ACC112 (cell line): ENCODE data around the gene NME3.

Source experiments
- H2AFZ ChIP-seq: fragments of 200-600 bp; sonication (generic); one replicate; pipeline ENCODE4 v1.6.0; 2017; ENCODE audit warnings: antibody characterized with exemption, low read length; ENCODE audit not compliant: unreplicated experiment
- H3K27ac ChIP-seq: fragments of 200-600 bp; sonication (generic); 2 replicates; pipeline ENCODE4 v1.5.1; 2014; ENCODE audit warnings: low read depth, mild to moderate bottlenecking, antibody characterized with exemption, low read length, moderate library complexity
- H3K27me3 ChIP-seq: fragments of 200-600 bp; sonication (generic); 2 replicates; pipeline ENCODE4 v1.6.1; 2014; ENCODE audit warnings: mild to moderate bottlenecking, antibody characterized with exemption, low read length, moderate library complexity, mixed read lengths; ENCODE audit not compliant: insufficient read depth
- H3K36me3 ChIP-seq: fragments of 200-600 bp; sonication (generic); 2 replicates; pipeline ENCODE4 v1.6.1; 2016; ENCODE audit warnings: mild to moderate bottlenecking, antibody characterized with exemption, low read length, moderate library complexity, mixed read lengths; ENCODE audit not compliant: insufficient read depth
- H3K4me1 ChIP-seq: fragments of 200-600 bp; sonication (generic); one replicate; pipeline ENCODE4 v1.6.1; 2016; ENCODE audit warnings: low read length, mixed read lengths; ENCODE audit not compliant: insufficient read depth, unreplicated experiment, control insufficient read depth
- H3K4me3 ChIP-seq: fragments of 200-600 bp; sonication (generic); 2 replicates; pipeline ENCODE4 v1.5.1; 2014; ENCODE audit warnings: mild to moderate bottlenecking, low read depth, low read length
- H3K79me2 ChIP-seq: fragments of 200-600 bp; sonication (generic); one replicate; pipeline ENCODE4 v1.6.0; 2016; ENCODE audit warnings: low read length; ENCODE audit not compliant: control insufficient read depth, unreplicated experiment, insufficient read depth

NME3 gene

DNA sequence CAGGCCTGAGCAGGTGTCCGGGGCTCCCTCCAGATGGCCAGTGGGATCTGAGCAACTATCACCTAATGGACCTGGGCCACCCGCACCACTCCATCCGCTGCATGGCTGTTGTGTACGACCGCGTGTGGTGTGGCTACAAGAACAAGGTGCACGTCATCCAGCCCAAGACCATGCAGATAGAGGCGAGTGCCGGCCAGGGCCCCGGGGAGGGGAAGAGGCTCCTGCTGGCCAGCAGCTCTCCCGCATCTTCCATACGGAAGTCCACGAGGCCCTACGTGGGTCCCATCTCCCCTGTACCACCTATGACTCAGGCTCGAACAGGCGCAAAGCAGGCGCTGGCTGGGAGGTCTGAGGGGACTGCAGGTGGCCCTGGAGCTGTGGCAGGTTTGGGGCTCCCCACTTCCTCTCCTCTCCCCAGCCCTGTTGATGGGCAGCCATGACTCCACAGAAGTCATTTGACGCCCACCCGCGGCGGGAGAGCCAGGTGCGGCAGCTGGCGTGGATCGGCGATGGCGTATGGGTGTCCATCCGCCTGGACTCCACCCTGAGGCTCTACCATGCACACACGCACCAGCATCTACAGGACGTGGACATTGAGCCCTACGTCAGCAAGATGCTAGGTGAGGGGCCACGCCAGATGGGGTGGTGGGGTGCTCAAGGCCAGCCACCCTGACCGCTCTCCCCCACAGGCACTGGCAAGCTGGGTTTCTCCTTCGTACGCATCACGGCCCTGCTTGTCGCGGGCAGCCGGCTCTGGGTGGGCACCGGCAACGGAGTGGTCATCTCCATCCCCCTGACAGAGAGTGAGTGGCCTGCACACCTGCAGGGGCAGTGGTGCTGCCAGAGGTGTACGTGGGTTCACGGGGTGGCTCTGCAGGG, 4.0 kb downstream of the NME3 start:
- Histone ChIP-seq H3K4me3 (no peak overlapping the region), H3K36me3 (peaks cover 10% of the 10 kb centered on the region; the same call in 1 of the 2 replicates), H3K4me1 (peaks cover 9% of the 10 kb centered on the region)

GRCh38 chr16:1766701-1767100, 4.6 kb downstream of the NME3 start:
- Histone ChIP-seq H3K4me1 (peaks cover 6% of the 10 kb centered on the region), H3K27ac (no peak overlapping the region), H2AFZ (no peak overlapping the region), H3K79me2 (peaks cover under 1% of the 10 kb centered on the region), H3K4me3 (no peak overlapping the region), H3K36me3 (peaks cover 10% of the 10 kb centered on the region; the same call in 1 of the 2 replicates), H3K27me3 (no peaks in the 10 kb centered on the region)

More for the DNA sequence above, 4.0 kb downstream of the NME3 start:
- Histone ChIP-seq H3K79me2 (peaks cover 7% of the 10 kb centered on the region), H2AFZ (no peak overlapping the region), H3K27me3 (no peaks in the 10 kb centered on the region), H3K27ac (no peak overlapping the region)

- H3K79me2 ChIP-seq = no peaks in the 10 kb centered on the region
- H3K27me3 ChIP-seq = no peaks in the 10 kb centered on the region
- H3K4me3 ChIP-seq = no peak overlapping the region
- H3K27ac ChIP-seq = no peak overlapping the region
- H3K4me1 ChIP-seq = peaks cover 6% of the 10 kb centered on the region
- peaks cover 10% of the 10 kb centered on the region; the same call in 1 of the 2 replicates for H3K36me3 ChIP-seq
- no peak overlapping the region for H2AFZ ChIP-seq
Measured at GRCh38 chr16:1766231-1766630, 5.1 kb downstream of the NME3 start.

DNA sequence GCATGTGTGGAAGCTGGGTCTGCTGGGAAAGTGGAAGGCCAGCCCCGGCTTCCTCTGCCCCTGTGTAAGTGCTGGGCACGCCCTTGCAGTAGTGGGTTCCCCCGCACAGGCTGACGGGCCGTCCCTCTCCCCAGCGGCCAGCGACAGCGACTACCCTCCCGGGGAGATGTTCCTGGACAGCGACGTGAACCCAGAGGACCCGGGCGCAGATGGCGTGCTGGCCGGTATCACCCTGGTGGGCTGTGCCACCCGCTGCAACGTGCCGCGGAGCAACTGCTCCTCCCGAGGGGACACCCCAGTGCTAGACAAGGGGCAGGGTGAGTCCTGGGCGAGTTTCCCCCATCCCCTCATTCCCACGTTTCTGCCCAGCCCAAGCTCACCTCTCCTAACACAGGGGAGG, 5.5 kb downstream of the NME3 start:
- H3K4me3 ChIP-seq = no peak overlapping the region
- H3K27ac ChIP-seq = no peak overlapping the region
- H3K79me2 ChIP-seq = no peaks in the 10 kb centered on the region
- H2AFZ ChIP-seq = no peak overlapping the region
- H3K36me3 ChIP-seq = peaks cover 10% of the 10 kb centered on the region; the same call in 1 of the 2 replicates
- H3K4me1 ChIP-seq = peaks cover 6% of the 10 kb centered on the region
- no peaks in the 10 kb centered on the region for H3K27me3 ChIP-seq

DNA sequence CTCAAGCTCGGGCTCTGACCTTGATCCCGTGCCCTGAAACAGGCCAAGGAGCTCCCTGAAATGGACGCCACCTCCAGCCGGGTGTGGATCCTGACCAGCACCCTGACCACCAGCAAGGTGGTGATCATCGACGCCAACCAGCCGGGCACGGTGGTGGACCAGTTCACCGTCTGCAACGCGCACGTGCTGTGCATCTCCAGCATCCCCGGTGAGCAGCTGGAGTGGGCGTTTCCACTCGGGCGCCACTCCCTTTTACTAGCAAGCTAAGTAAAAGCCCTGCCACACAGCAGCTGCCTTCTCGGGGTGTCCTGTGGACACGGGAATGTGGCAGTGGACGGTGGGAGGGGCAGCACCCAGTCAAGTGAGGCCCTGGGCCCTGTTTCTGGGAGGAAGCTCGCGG, 6.4 kb downstream of the NME3 start:
- no peaks in the 10 kb centered on the region for H3K79me2 ChIP-seq
- H2AFZ ChIP-seq = no peak overlapping the region
- H3K4me1 ChIP-seq = peaks cover 1% of the 10 kb centered on the region
- no peak overlapping the region for H3K4me3 ChIP-seq
- no peaks in the 10 kb centered on the region for H3K27me3 ChIP-seq
- H3K36me3 ChIP-seq = peaks cover 10% of the 10 kb centered on the region; the same call in 1 of the 2 replicates
- no peak overlapping the region for H3K27ac ChIP-seq

GRCh38 chr16:1763521-1764511, 7.5 kb downstream of the NME3 start:
- H3K4me3 ChIP-seq = no peak overlapping the region
- H3K79me2 ChIP-seq = no peaks in the 10 kb centered on the region
- peaks cover 10% of the 10 kb centered on the region; the same call in 1 of the 2 replicates for H3K36me3 ChIP-seq
- no peaks in the 10 kb centered on the region for H3K4me1 ChIP-seq
- no peaks in the 10 kb centered on the region for H3K27me3 ChIP-seq
- H3K27ac ChIP-seq = no peak overlapping the region
- H2AFZ ChIP-seq = no peak overlapping the region

- Histone ChIP-seq H3K79me2 (no peaks in the 10 kb centered on the region), H3K4me1 (no peaks in the 10 kb centered on the region), H2AFZ (no peak overlapping the region), H3K27me3 (no peaks in the 10 kb centered on the region), H3K36me3 (peaks cover 5% of the 10 kb centered on the region; the same call in 1 of the 2 replicates), H3K27ac (no peak overlapping the region), H3K4me3 (no peak overlapping the region)
Measured at GRCh38 chr16:1762879-1763520, 8.3 kb downstream of the NME3 start.

DNA sequence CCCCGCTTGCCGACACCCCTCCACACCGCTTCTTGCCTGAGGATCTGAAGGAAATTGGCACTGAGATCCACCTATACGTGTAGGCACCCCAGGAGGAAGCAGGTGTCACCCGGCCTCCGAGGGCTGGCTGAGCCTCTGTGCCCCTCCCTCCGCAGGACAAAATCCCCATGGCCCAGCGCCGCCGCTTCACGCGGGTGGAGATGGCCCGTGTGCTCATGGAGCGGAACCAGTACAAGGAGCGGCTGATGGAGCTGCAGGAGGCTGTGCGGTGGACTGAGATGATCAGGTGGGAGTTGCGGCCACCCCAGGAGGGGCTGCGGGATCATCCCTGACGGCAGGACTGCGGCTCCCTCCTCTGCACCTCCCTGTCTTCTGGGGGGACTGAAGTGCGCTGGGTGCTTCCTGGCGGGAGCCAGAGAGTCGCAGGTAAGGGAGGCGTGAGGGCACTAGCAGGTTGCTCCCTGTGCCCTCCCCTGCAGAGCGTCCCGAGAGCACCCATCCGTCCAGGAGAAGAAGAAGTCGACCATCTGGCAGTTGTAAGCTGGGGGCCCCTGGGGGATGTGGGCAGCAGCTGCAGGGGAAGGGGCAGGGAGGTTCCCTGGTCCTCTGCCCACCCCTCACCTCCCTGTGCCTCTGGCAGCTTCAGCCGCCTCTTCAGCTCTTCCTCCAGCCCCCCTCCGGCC, 9.0 kb downstream of the NME3 start:
- no peak overlapping the region for H2AFZ ChIP-seq
- no peak overlapping the region for H3K27ac ChIP-seq
- H3K4me3 ChIP-seq = no peak overlapping the region
- peaks cover 5% of the 10 kb centered on the region; the same call in 1 of the 2 replicates for H3K36me3 ChIP-seq
- H3K27me3 ChIP-seq = no peaks in the 10 kb centered on the region
- H3K79me2 ChIP-seq = no peaks in the 10 kb centered on the region
- H3K4me1 ChIP-seq = no peaks in the 10 kb centered on the region

GRCh38 chr16:1761751-1762150, 9.6 kb downstream of the NME3 start:
- H3K79me2 ChIP-seq = no peaks in the 10 kb centered on the region
- no peaks in the 10 kb centered on the region for H3K4me1 ChIP-seq
- H3K36me3 ChIP-seq = peaks cover 5% of the 10 kb centered on the region; the same call in 1 of the 2 replicates
- no peak overlapping the region for H3K4me3 ChIP-seq
- no peak overlapping the region for H2AFZ ChIP-seq
- H3K27me3 ChIP-seq = no peaks in the 10 kb centered on the region
- H3K27ac ChIP-seq = no peak overlapping the region
